HG02642 (cell line): ENCODE data around the gene FBXL3.
"Not testable (repeated sequence)": the region's sequence is repeated elsewhere in the genome, so short reads cannot be mapped to it uniquely, and the experiment has no call there.

Source experiments
- ATAC-seq: cut with Tn5 transposase; IDR thresholded peaks from one replicate; pipeline ENCODE4 v1.9.1; 2021; ENCODE audit warnings: mild to moderate bottlenecking; ENCODE audit not compliant: unreplicated experiment, poor library complexity

The FBXL3 gene

DNA sequence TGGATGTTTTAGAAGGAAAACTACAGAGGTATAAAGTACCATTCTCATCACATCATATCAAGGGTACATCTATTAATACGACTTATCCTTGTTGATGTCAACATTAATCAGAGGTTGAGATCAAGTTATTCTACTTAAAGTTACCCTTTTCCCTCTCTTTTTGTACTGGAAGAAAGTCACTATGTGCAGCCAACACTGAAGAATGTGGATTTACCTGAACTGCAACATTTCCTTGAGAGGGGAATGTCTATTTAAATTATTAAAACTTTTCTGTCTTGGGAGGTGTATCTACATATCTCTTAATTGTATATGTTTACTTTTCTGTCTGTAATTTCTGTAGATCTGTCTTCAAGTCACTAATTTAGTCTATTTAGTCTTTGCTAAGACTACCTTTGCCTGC lies 2.5 kb upstream of the FBXL3 start:
- ATAC-seq: no peak

- ATAC-seq: no peak
Observed at GRCh38 chr13:77028202-77028601, 1.2 kb upstream of the FBXL3 start.

GRCh38 chr13:77026255-77026860 lies 601 bp downstream of the FBXL3 start:
- peak; percentile 57 for ATAC-seq

- ATAC-seq: no peak
Observed at GRCh38 chr13:77022341-77022740, 4.6 kb downstream of the FBXL3 start.

DNA sequence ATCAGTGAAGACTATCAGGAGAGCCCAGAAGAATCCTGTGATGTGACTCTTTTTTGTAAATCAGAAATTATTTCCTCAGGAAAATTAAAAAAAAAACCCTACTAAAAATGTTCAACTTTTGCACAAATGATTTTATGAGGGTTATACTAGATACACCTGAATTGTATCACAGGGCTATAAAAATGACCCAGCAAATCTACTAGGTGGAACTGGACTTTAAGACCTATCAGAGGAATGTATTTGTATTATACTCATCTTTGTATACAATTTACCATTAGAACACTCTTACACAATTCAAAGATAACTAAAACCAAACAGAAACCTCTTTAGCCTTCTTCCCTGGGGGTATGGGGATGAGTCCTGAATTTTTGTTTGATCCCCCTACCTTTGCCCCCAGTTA lies 7.2 kb downstream of the FBXL3 start:
- ATAC-seq: no peak

DNA sequence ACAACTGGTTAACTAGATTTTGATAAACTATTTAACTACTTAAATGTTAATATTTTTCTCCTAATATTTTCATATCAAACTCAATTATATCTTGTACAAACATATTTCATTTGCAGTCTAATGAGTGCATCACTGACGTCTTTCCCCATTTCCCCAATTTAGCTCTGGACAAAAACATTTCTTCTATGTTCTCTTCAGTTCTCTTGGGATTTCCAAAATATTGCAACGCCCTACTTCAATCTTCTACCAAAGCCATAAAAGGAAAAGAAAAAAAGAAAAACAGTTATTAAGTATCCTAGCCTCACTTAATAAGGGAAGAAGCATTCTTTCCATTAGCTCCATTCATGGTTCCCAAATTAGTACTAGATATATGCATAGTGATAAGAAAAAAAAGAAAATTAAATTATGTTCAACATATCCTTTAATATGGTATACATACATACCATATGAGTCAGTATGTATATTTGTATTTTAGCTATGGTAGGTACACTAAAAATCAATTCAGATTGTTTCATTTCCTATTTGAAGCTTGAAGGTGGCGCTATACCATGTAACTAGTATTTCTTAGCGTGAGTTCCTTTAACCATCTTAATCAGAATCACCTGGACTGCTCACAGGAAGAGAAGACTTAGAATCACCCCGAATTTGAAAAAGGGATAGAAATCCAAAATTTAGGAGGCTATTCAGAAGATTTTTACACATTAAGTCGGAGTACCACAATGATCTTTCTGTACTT lies 9.9 kb downstream of the FBXL3 start:
- ATAC-seq: no peak

DNA sequence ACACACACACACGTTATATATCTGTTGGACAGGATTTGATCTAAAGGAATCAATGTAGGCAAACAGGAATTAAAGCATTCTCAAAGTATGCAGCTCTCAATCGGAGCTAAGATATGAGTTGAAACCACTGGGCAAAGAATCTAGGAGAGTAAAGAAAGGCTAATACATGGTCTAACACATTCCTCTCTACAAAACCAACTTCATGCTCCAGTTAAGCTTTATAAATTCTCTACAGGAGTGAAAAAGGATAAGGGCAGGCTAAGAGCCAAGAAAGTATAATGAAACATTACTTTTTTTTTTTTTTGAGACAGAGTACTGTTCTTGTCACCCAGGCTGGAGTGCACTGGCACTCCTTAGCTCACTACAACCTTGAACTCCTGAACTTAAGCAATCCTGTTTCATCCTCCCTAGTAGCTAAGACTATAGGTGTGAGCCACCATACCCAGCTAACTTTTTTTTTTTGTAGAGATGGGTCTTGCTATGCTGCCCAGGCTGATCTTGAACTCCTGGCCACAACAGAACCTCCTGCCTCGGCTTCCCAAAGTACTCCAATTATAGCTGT lies 10.6 kb downstream of the FBXL3 start:
- ATAC-seq: no peak

- ATAC-seq: no peak
Observed at GRCh38 chr13:77014906-77015685, 11.9 kb downstream of the FBXL3 start.

GRCh38 chr13:77013853-77014542 lies 13.0 kb downstream of the FBXL3 start:
- no peak for ATAC-seq

- ATAC-seq: not testable (repeated sequence)
Observed at GRCh38 chr13:77009719-77010118, 17.2 kb downstream of the FBXL3 start.

DNA sequence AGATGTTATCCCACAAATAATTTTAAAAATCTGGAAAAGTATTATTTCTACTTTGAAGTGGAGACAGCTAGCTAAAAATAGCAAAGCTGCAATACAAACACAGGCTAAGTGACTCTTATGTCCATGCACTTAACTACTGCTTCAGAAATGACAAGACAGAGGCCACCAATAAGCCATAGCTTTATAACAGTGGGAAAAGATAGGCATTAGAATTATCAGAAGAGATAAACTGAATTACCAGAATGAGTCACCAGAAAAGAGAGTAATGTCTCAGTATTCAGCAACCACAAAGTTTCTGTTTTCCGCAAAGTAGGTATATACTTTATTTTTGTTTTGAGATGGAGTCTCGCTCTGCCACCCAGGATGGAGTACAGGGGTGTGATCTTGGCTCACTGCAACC lies 17.9 kb downstream of the FBXL3 start:
- peak; percentile 50 for ATAC-seq

DNA sequence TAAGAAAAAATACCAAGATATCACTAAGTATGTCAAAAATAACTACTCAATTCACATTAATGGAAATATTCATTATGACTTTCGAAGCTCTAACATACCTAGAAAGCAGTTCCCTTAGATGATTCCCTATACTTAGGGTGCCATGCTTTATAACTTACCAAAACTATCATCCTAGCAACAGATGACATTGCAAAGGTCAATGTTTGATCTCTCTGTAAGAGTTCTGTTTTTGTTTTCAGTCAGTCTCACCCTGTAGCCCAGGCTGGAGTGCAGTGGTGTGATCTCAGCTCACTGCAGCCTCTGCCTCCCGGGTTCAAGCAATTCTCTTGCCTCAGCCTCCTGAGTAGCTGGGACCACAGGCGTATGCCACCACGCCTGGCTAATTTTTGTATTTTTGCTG lies 18.6 kb downstream of the FBXL3 start:
- ATAC-seq: not testable (repeated sequence)

GRCh38 chr13:77002590-77003190 lies 24.3 kb downstream of the FBXL3 start:
- no peak for ATAC-seq

DNA sequence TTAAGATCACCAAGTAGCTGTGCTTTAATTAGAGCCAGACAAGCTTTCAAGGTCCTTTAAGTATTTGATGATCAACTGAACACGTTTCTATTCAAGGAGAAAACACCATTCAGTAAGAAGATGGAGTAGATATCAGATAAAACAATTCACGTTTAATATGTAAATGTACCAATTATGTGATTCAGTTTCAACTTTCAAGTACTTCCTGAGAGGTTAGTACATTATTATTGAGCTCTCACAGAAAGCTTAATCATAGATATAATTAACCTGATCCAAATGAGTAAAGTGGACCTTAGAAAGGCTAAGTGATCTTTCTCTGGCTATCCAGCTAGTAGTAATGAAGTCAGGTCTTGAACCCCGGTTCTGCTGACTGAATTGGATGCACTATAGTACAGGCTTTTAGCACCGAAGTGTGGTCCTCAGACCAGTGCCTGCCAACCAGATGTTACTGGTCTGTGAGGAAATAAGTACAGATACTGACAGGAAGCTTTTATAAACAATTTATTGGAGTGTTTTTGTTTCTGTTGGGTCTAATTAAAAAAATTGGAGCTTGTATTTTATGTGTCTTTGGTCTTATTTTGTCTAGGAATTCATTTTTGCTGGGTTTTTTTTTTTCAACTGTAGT lies 24.9 kb downstream of the FBXL3 start:
- no peak for ATAC-seq

DNA sequence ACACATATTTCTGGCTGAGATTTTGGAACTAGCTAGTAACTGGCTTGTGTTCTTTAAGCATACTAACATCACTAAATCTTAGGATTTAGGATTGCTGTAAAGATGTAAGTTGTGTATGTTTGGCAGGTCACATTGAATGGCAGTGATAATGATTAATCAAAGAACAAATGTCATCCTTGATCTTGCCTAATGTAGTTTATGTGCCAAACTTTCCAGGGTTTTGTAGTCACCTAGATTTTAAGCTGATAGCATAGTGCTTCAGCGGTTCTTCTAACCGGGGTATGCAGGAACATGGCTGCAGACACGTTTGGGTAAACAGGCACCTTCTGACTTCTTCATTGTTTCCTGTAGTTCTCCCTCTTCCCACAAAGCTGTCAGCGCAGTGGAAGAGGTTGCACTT lies 25.4 kb downstream of the FBXL3 start:
- ATAC-seq: no peak

- no peak for ATAC-seq
Observed at GRCh38 chr13:77000475-77000874, 26.5 kb downstream of the FBXL3 start.

GRCh38 chr13:76994281-76994680 lies 32.7 kb downstream of the FBXL3 start:
- no peak for ATAC-seq

DNA sequence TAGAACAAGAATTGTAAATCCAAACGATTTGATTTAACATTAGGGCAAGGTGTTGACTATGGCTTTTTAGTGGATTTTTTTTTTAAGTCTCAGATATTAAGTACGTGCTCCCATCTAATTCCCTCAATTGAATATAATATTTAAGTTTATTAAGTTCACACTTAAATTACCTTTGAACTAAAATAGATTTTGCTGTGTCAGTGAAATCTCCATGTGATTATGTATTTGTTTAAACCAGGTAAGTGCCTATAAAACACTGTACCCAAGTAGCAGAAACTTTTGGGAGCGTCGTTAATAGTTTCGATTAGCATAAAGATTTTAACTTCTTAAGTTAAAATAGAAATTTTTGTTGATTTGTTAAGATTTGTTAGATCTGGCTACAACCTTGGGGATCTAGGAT lies 33.5 kb downstream of the FBXL3 start:
- no peak for ATAC-seq

DNA sequence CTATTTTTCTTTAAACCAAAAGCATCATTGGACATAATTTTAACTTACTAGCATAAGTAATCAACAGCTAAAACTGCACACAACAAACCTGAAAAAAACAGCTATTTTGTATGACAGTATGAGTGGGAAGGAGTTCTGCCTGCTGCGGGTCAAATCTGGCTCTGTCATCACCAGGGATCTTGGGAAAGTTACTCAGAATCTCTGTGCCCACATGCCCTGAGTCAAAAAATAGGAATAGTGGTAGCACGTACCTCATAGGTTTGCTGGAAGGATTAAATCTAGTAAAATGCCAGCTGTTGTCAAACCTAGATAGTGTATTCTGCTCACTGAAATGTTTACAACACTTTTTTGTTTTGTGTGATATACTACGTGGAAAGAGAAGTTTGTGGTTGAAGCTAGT lies 33.9 kb downstream of the FBXL3 start:
- ATAC-seq: no peak

DNA sequence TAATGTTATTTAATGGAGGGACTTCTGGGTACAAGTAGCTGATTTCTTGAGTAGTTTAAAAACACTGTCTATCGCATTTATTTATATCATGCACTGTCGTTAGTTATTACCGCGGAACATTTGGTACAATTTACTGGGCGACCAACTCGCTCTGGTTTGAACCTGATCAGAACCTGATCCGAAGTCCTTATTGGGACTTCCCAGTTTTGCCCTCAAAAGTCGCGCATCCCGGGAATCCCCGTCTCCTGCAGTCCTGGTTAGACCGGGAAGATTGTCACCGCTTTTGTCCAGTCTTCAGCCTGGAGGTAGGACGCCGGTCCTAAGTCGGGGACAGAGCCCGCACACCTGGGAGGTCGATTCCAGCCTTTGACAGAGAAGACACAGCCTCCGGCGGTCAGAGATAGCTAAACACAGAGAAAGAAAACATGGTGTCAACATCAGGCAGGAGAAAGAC lies 34.4 kb downstream of the FBXL3 start:
- peak; percentile 9 for ATAC-seq
